HCT116 (cell line): ENCODE data around the gene RPH3AL. TPM values are rescaled to one million over a fixed set of nuclear protein-coding genes. Genes with fewer than 3 reads are reported as not detected.

Experiments
- ATAC-seq: fragments of 200-7000 bp; cut with Tn5 transposase; 2 replicates; pipeline ENCODE4 v1.9.1; 2020; ENCODE audit warnings: mild to moderate bottlenecking, moderate library complexity
- BruUV-seq: library from RNA; stranded (reverse); fragments of 400-500 nt; replicated peaks from 2 replicates; lab custom pipeline; 2021; lab: Mats Ljungman, UMichigan
- CTCF ChIA-PET: fragments of 300-600 bp; sonication (Branson Sonifier 250); formaldehyde crosslinking; loops from one replicate; lab custom pipeline; 2021; ENCODE audit warnings: antibody characterized with exemption; lab: Charles Lee
- POLR2A ChIA-PET: fragments of 300-600, 350-600 bp; sonication (Branson Sonifier 250); formaldehyde crosslinking; loops from one replicate; lab custom pipeline; 2021; ENCODE audit warnings: antibody characterized with exemption; lab: Charles Lee
- RAD21 ChIA-PET, 2 experiments: fragments of 300-600 bp; sonication (Branson Sonifier 250); formaldehyde crosslinking; loops; one replicate each; lab custom pipeline; 2023; ENCODE audit warnings: low total read pairs in 2 of 2; ENCODE audit not compliant: uncharacterized antibody in 2 of 2, unreplicated experiment in 2 of 2, low non-redundant PET in 1 of 2; lab: Charles Lee
- DNase-seq: peaks from one replicate; pipeline ENCODE4 v3.0.0-alpha.2; 2010; ENCODE audit warnings: low read depth, low spot score
- H2AFZ ChIP-seq: fragments of 200-600 bp; shearing (Covaris generic), sonication (generic); 2 replicates; pipeline ENCODE4 v1.6.1; 2017; ENCODE audit warnings: low read depth, mixed run types, mixed read lengths, antibody characterized with exemption, low read length; ENCODE audit not compliant: poor library complexity, severe bottlenecking
- H3K27ac ChIP-seq: 2 replicates; pipeline ENCODE4 v1.5.1; 2012; ENCODE audit warnings: low read depth, low read length
- H3K27me3 ChIP-seq: fragments of 200-600 bp; sonication (generic); 2 replicates; pipeline ENCODE4 v1.6.1; 2016; ENCODE audit warnings: mixed run types, low read length, mixed read lengths; ENCODE audit not compliant: insufficient read depth
- H3K36me3 ChIP-seq, 2 experiments: fragments of 200-500 bp in 1 of 2; fragments of 200-600 bp in 1 of 2; sonication (Bioruptor generic) in 1 of 2; sonication (generic) in 1 of 2; 2 replicates each; pipeline versions ENCODE4 v1.5.1 to v1.6.1; 2014 to 2016; ENCODE audit warnings: low read length in 2 of 2, inconsistent platforms in 1 of 2, mixed read lengths in 1 of 2, mixed run types in 1 of 2; ENCODE audit not compliant: insufficient read depth in 2 of 2, control insufficient read depth in 1 of 2
- H3K4me1 ChIP-seq, 2 experiments: fragments of 200-600 bp in 1 of 2; sonication (generic) in 1 of 2; 2 replicates each; pipeline versions ENCODE4 v1.5.1 to v1.6.1; 2012 to 2017; ENCODE audit warnings: low read length in 2 of 2, inconsistent platforms in 1 of 2, mild to moderate bottlenecking in 1 of 2, mixed read lengths in 1 of 2, mixed run types in 1 of 2, moderate library complexity in 1 of 2; ENCODE audit not compliant: insufficient read depth in 2 of 2, control insufficient read depth in 1 of 2
- H3K4me2 ChIP-seq: fragments of 200-600 bp; sonication (generic); 2 replicates; pipeline ENCODE4 v1.6.1; 2017; ENCODE audit warnings: mixed run types, low read length, mixed read lengths
- H3K4me3 ChIP-seq, 2 experiments: fragments of 200-600 bp in 1 of 2; sonication (generic) in 1 of 2; replicated peaks in 1 of 2; 2 replicates each; pipeline ENCODE4 v1.5.1; 2011 to 2016; ENCODE audit warnings: low read length in 2 of 2, control low read depth in 1 of 2, low read depth in 1 of 2, mild to moderate bottlenecking in 1 of 2, mixed read lengths in 1 of 2, mixed run types in 1 of 2
- H3K79me2 ChIP-seq: fragments of 200-600 bp; sonication (generic); 2 replicates; pipeline ENCODE4 v1.6.1; 2017; ENCODE audit warnings: mild to moderate bottlenecking, mixed run types, low read length, moderate library complexity, mixed read lengths; ENCODE audit not compliant: insufficient read depth
- H3K9ac ChIP-seq: fragments of 200-600 bp; sonication (generic); 2 replicates; pipeline ENCODE4 v1.6.1; 2016; ENCODE audit warnings: low read length, mixed read lengths
- H3K9me2 ChIP-seq: fragments of 200-600 bp; sonication (generic), shearing (Covaris generic); 2 replicates; pipeline ENCODE4 v1.6.1; 2017; ENCODE audit warnings: mixed run types, mild to moderate bottlenecking, moderate library complexity; ENCODE audit not compliant: insufficient read depth
- H3K9me3 ChIP-seq, 2 experiments: fragments of 200-500 bp in 1 of 2; fragments of 200-600 bp in 1 of 2; sonication (Bioruptor generic) in 1 of 2; sonication (generic) in 1 of 2; 2 replicates each; pipeline ENCODE4 v1.6.1; 2014 to 2017; ENCODE audit warnings: low read length in 2 of 2, mixed read lengths in 2 of 2, inconsistent platforms in 1 of 2, low read depth in 1 of 2, mild to moderate bottlenecking in 1 of 2, mixed run types in 1 of 2, moderate library complexity in 1 of 2; ENCODE audit not compliant: control insufficient read depth in 1 of 2, insufficient read depth in 1 of 2
- H4K20me1 ChIP-seq: fragments of 200-600 bp; sonication (generic), shearing (Covaris generic); 2 replicates; pipeline ENCODE4 v1.6.1; 2017; ENCODE audit warnings: mixed run types, mild to moderate bottlenecking, moderate library complexity; ENCODE audit not compliant: insufficient read depth
- CBX3 ChIP-seq: IDR thresholded peaks from 2 replicates; pipeline ENCODE4 v1.6.1; 2012; ENCODE audit warnings: low read depth
- CEBPB ChIP-seq: IDR thresholded peaks from 2 replicates; pipeline ENCODE4 v1.6.1; 2012; ENCODE audit warnings: low read depth
- ELF1 ChIP-seq: IDR thresholded peaks from 2 replicates; pipeline ENCODE4 v1.6.1; 2012; ENCODE audit warnings: low read depth, borderline replicate concordance
- EZH2phosphoT487 ChIP-seq: fragments of 200-600 bp; IDR thresholded peaks from 2 replicates; pipeline ENCODE4 v1.6.1; 2018; ENCODE audit warnings: antibody characterized with exemption, borderline replicate concordance
- FOSL1 ChIP-seq: IDR thresholded peaks from 2 replicates; pipeline ENCODE4 v1.6.1; 2012; ENCODE audit warnings: low read depth
- JUND ChIP-seq: IDR thresholded peaks from 2 replicates; pipeline ENCODE4 v1.6.1; 2012
- POLR2A ChIP-seq: IDR thresholded peaks from 2 replicates; pipeline ENCODE4 v1.7.0; 2011; ENCODE audit warnings: borderline replicate concordance; ENCODE audit not compliant: insufficient read depth, insufficient read length; ENCODE audit errors: extremely low read depth
- POLR2AphosphoS5 ChIP-seq: IDR thresholded peaks from 2 replicates; pipeline ENCODE4 v1.6.1; 2011; ENCODE audit warnings: mild to moderate bottlenecking, low read depth, low read length, moderate library complexity
- RAD21 ChIP-seq: IDR thresholded peaks from 2 replicates; pipeline ENCODE4 v1.6.1; 2012; ENCODE audit warnings: low read depth, mild to moderate bottlenecking
- SIN3A ChIP-seq: IDR thresholded peaks from 2 replicates; pipeline ENCODE4 v1.6.1; 2012; ENCODE audit warnings: low read depth
- SRF ChIP-seq: IDR thresholded peaks from 2 replicates; pipeline ENCODE4 v1.6.1; 2012; ENCODE audit warnings: low read depth
- TCF7L2 ChIP-seq: IDR thresholded peaks from 2 replicates; pipeline ENCODE4 v1.7.0; 2011; ENCODE audit warnings: borderline replicate concordance, inconsistent platforms; ENCODE audit not compliant: insufficient read depth, insufficient read length; ENCODE audit errors: extremely low read depth
- ZFX ChIP-seq: fragments of 450-650 bp; IDR thresholded peaks from 2 replicates; pipeline ENCODE4 v1.6.1; 2017
- ZNF274 ChIP-seq: fragments of 200-500 bp; sonication (Bioruptor generic); IDR thresholded peaks from 2 replicates; pipeline ENCODE4 v1.6.1; 2014; ENCODE audit warnings: mild to moderate bottlenecking, low read depth, low read length, inconsistent platforms
- intact Hi-C: fragments of 100-400 bp; cut with micrococcal nuclease; formaldehyde crosslinking; loops from 2 replicates; pipeline ENCODE4 v1.10.0; 2022
- total RNA-seq: library from RNA; stranded (reverse); gene quantifications from one replicate; pipeline ENCODE4 v1.2.1, GENCODE V29; 2021; ENCODE audit not compliant: unreplicated experiment
- TF ChIP-seq, protein P1 (sequence below): IDR thresholded peaks from 2 replicates; pipeline ENCODE4 v1.6.1; 2012; ENCODE audit warnings: low read depth

RPH3AL gene
- total RNA-seq, 1 experiment from 2014 or later: 17.0 TPM

DNA sequence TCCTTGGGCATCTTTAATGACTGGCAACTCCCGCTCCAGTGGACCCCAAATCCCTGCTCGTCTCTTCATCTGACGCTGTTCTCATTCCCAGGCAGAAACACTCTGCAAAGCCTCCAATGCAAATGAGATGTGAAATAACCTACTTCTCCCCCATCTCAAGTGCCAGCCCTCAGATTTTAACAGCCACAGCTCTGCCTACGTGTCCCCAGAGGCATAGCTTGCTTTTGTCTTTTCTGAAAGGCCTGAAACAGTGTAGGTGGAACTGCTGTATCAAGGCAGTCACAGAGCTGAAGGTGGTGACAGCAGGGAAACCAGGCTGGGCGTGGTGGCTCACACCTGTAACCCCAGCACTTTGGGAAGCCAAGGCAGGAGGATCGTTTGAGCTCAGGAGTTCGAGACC lies 14.7 kb downstream of the RPH3AL start:
- no peaks in the 10 kb centered on the region for H3K4me1 ChIP-seq
- no peaks in the 10 kb centered on the region for H4K20me1 ChIP-seq
- no peak overlapping the region for H3K27ac ChIP-seq
- ATAC-seq: no peak
- BruUV-seq: no TSS peak
- no peaks in the 10 kb centered on the region for H3K9me3 ChIP-seq
- H3K4me3 ChIP-seq: no peak overlapping the region
- ChIA-PET RAD21 (no interaction called here), CTCF (no interaction called here)
- no peak overlapping the region for H3K9ac ChIP-seq
- H2AFZ ChIP-seq: no peak overlapping the region
- no peaks in the 10 kb centered on the region for H3K36me3 ChIP-seq
- H3K27me3 ChIP-seq: no peaks in the 10 kb centered on the region
- TF ChIP-seq POLR2AphosphoS5 (no peak), FOSL1 (no peak), POLR2A (no peak), EZH2phosphoT487 (no peak), SIN3A (no peak)
- TF ChIP-seq, protein P1, sequence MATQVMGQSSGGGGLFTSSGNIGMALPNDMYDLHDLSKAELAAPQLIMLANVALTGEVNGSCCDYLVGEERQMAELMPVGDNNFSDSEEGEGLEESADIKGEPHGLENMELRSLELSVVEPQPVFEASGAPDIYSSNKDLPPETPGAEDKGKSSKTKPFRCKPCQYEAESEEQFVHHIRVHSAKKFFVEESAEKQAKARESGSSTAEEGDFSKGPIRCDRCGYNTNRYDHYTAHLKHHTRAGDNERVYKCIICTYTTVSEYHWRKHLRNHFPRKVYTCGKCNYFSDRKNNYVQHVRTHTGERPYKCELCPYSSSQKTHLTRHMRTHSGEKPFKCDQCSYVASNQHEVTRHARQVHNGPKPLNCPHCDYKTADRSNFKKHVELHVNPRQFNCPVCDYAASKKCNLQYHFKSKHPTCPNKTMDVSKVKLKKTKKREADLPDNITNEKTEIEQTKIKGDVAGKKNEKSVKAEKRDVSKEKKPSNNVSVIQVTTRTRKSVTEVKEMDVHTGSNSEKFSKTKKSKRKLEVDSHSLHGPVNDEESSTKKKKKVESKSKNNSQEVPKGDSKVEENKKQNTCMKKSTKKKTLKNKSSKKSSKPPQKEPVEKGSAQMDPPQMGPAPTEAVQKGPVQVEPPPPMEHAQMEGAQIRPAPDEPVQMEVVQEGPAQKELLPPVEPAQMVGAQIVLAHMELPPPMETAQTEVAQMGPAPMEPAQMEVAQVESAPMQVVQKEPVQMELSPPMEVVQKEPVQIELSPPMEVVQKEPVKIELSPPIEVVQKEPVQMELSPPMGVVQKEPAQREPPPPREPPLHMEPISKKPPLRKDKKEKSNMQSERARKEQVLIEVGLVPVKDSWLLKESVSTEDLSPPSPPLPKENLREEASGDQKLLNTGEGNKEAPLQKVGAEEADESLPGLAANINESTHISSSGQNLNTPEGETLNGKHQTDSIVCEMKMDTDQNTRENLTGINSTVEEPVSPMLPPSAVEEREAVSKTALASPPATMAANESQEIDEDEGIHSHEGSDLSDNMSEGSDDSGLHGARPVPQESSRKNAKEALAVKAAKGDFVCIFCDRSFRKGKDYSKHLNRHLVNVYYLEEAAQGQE: no peak
- TF ChIP-seq, all 23 proteins: peak for 0
- no peaks in the 10 kb centered on the region for H3K9me2 ChIP-seq
- intact Hi-C loops: no loop called here
- no peak overlapping the region for H3K4me2 ChIP-seq
- POLR2A ChIA-PET: no interaction called here
- DNase-seq: no peak
- no peaks in the 10 kb centered on the region for H3K79me2 ChIP-seq

DNA sequence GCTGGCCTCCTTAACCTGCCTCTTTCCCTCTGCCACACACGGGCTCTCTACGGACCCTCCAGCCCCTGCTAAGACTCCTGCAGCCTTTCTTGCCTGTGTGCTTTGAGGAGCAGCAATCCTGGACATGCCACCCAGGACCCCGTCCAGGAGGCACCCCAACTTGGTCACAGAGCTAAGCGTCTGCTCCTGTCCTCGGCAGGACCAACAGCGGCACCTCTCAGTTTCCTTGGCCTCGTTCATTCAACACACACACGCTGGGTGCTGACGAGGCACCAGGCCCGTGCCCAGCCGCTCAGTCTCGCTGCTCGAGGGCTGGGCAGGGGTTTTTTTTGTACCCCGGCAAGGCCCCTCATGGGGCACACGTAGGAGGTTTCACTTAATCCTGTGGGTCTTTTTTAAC lies 15.2 kb downstream of the RPH3AL start:
- POLR2A ChIA-PET: no interaction called here
- Histone ChIP-seq H2AFZ (no peak overlapping the region), H3K9me3 (no peaks in the 10 kb centered on the region), H3K4me3 (no peak overlapping the region), H3K27me3 (no peaks in the 10 kb centered on the region), H3K4me1 (no peaks in the 10 kb centered on the region), H4K20me1 (no peaks in the 10 kb centered on the region), H3K79me2 (no peaks in the 10 kb centered on the region), H3K27ac (no peak overlapping the region), H3K9ac (no peak overlapping the region), H3K9me2 (no peaks in the 10 kb centered on the region), H3K36me3 (no peaks in the 10 kb centered on the region), H3K4me2 (no peak overlapping the region)
- CTCF ChIA-PET: no interaction called here
- BruUV-seq: no TSS peak
- no peak for DNase-seq
- intact Hi-C loops: no loop called here
- ATAC-seq: no peak
- RAD21 ChIA-PET: no interaction called here
- TF ChIP-seq TCF7L2: no peak
- TF ChIP-seq CEBPB: no peak
- no peak for TF ChIP-seq CBX3
- no peak for TF ChIP-seq POLR2A
- no peak for TF ChIP-seq JUND
- TF ChIP-seq, protein P1: no peak
- TF ChIP-seq RAD21: no peak
- TF ChIP-seq EZH2phosphoT487: no peak
- no peak for TF ChIP-seq FOSL1
- no peak for TF ChIP-seq SIN3A
- TF ChIP-seq ZFX: no peak
- TF ChIP-seq ELF1: no peak
- TF ChIP-seq SRF: no peak
- TF ChIP-seq ZNF274: no peak
